MM.1S (cell line): ENCODE data around the gene C4BPB.

Experiments used
- CTCF ChIP-seq: fragments of 300-600 bp; sonication (generic); IDR thresholded peaks from 2 replicates; pipeline ENCODE4 v1.5.1; 2016; ENCODE audit warnings: antibody characterized with exemption, low read length, mixed read lengths
- EZH2 ChIP-seq: fragments of 300-600 bp; sonication (generic); optimal IDR thresholded peaks from 2 replicates; pipeline ENCODE3; 2017; ENCODE audit warnings: low read depth, mild to moderate bottlenecking, antibody characterized with exemption, low read length, mixed read lengths
- EZH2phosphoT487 ChIP-seq: fragments of 300-600 bp; sonication (generic); IDR thresholded peaks from 2 replicates; pipeline ENCODE4 v1.6.1; 2018; ENCODE audit warnings: antibody characterized with exemption, low read length

GRCh38 chr1:207139616-207140015 lies 51.0 kb downstream of the C4BPB start:
- TF ChIP-seq CTCF (no peak), EZH2 (no peak), EZH2phosphoT487 (no peak)
